Choroid plexus epithelial cell (primary cell): ENCODE data around the gene NTSR2.

Experiments
- DNase-seq: peaks from one replicate; pipeline ENCODE4 v3.0.0-alpha.2; 2010; ENCODE audit warnings: low read depth
- H3K4me3 ChIP-seq: 2 replicates; pipeline ENCODE4 v1.5.1; 2011; ENCODE audit warnings: low read depth, mild to moderate bottlenecking, control low read depth, low read length, moderate library complexity
- TF ChIP-seq, protein P1 (sequence below): conservative IDR thresholded peaks from 2 replicates; pipeline ENCODE4 v1.5.1; 2011; ENCODE audit warnings: low read depth, mild to moderate bottlenecking, control low read depth, inconsistent platforms, low read length, moderate library complexity

NTSR2 gene

DNA sequence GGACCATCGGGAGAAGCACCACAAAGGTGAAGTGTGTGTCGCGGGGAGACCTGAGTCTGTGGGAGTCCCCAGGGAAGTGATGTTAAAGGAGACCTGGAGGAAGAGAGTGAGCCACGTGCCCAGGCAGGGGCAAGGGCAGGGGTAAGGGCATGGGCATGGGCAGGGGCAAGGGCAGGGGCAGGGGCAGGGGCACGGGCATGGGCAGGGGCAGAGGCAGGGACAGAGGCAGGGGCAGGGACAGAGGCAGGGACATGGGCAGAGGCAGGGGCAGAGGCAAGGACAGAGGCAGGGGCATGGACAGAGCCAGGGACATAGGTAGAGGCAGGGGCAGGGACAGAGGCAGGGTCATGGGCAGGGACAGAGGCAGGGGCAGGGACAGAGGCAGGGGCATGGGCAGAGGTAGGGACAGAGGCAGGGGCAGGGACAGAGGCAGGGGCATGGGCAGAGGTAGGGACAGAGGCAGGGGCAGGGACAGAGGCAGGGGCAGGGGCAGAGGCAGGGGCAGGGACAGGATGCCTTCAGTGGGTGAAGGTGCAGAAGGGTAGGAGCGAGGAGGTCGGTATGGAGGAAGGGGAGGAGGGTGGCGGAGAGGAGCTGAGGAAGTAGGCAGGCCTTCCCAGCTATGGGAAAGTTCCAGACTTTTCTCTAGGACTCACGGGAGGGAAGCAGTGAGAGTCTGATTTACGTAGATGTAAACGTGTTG is 33.3 kb downstream of the NTSR2 start:
- no peak overlapping the region for H3K4me3 ChIP-seq
- TF ChIP-seq, protein P1, sequence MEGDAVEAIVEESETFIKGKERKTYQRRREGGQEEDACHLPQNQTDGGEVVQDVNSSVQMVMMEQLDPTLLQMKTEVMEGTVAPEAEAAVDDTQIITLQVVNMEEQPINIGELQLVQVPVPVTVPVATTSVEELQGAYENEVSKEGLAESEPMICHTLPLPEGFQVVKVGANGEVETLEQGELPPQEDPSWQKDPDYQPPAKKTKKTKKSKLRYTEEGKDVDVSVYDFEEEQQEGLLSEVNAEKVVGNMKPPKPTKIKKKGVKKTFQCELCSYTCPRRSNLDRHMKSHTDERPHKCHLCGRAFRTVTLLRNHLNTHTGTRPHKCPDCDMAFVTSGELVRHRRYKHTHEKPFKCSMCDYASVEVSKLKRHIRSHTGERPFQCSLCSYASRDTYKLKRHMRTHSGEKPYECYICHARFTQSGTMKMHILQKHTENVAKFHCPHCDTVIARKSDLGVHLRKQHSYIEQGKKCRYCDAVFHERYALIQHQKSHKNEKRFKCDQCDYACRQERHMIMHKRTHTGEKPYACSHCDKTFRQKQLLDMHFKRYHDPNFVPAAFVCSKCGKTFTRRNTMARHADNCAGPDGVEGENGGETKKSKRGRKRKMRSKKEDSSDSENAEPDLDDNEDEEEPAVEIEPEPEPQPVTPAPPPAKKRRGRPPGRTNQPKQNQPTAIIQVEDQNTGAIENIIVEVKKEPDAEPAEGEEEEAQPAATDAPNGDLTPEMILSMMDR: no peak
- no peak for DNase-seq

DNA sequence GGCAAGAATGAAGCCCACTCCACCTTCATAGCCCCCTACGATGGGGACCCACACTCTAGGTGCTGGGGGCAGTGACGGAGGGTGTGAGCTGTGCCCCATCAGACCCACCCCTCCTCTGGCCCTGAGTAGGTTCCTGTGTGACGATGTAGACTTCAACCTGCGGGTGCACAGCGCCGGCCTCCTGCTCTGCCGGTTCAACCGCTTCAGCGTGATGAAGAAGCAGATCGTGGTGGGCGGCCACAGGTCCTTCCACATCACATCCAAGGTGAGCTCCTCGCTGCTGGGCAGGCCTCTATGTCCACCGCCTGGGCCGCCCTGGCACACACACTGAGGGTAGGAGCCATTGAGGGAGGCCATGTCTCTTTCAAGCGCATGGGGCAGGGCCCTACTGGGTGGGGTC is 34.9 kb downstream of the NTSR2 start:
- no peak overlapping the region for H3K4me3 ChIP-seq
- TF ChIP-seq, protein P1: no peak
- DNase-seq: no peak

DNA sequence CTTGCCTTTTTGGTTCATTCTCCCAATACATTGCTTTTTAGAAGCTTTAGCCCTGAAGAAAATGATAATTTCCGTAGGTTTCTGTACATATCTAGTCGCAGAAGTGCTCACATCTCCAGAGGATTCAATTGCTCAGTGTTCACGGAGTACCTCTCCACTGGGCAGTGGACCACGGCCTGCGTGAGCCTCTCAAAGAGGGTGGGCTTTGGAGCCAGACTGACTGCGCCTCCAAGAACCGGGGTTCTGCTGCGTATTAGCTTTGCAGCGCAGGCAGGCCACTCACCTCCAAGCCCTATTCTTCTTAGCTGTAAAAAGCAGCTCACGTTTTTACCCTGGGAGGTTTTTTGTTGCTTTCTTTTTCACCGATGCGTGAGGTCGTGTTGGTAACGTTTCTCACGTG is 35.4 kb downstream of the NTSR2 start:
- TF ChIP-seq, protein P1: no peak
- no peak overlapping the region for H3K4me3 ChIP-seq
- DNase-seq: no peak

DNA sequence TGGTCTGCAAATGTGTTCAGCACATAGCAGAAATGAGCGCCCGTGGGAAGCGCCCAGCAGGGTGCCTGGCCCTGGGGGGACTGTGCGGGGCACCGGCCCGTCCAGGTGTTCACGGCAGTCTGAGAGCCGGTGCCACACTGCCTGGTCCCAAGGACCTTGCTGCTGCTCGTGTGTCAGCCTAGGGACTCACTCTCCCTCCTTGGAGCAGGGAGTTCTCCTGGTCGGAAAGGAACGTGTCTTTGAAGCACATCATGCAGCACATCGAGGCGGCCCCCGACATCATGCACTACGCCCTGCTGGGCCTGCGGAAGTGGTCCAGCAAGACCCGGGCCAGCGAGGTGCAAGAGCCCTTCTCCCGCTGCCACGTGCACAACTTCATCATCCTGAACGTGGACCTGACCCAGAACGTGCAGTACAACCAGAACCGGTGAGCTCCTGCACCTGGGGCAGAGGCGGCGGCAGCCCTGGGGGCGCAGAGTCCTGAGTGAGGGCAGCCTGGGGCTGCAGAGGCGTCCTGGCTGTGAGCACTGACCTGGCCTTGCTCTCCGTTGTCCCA is 36.0 kb downstream of the NTSR2 start:
- TF ChIP-seq, protein P1: no peak
- no peak for DNase-seq
- no peak overlapping the region for H3K4me3 ChIP-seq

DNA sequence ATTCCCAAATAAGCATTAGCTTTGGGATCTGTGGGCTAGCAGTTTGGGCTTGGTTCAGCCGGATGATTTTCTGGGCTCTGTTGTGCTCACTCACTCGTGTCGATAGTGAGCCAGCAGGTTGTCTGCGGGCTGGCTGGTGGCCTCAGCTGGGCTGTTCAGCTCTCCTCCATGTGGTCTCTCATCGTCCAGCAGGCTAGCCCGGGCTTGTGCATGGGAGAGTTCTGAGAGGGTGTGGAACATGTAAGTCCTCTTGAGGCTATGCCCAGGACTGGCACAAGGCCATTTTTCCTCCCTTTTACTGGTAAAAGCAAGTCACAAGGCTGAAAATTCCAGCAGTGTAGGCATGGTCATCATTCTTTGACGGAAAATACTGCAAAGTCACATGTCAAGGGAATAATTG is 38.5 kb downstream of the NTSR2 start:
- TF ChIP-seq, protein P1: no peak
- no peak overlapping the region for H3K4me3 ChIP-seq
- no peak for DNase-seq

DNA sequence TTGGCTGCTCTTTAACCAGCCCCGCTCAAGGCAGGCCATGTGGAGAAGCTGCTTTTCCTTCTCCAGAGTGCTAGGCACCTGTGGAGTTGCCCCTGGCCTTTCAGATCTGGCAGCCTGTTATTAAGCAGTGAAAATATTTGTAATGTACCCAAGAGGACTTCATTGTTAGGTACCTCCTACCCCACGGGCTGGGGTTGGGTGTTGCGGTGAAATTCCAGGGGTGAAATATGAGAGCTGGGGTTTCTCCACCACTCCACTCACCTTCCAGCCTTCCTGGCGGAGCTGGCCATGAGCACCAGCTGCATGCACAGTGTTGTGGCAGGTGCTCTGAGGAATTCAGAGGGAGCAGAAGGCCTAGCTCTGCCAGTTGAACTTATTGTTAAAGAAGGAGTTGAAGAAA is 39.1 kb downstream of the NTSR2 start:
- H3K4me3 ChIP-seq: no peak overlapping the region
- DNase-seq: no peak
- TF ChIP-seq, protein P1: no peak

DNA sequence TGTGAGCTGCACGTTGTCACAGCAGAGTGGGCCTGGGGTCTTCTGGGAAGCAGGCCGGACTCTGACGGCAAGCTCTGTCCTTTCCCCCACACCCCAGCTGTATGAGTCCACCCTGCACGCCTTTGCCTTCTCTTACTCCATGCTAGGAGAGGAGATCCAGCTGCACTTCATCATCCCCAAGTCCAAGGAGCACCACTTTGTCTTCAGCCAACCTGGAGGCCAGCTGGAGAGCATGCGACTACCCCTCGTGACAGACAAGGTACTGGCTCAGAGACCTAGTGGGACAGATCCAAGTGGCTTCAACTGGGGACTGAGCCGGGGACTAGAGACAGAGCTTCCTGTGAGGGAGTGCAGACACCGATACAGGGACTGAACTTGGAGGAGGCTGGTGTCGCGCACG is 40.1 kb downstream of the NTSR2 start:
- DNase-seq: no peak
- TF ChIP-seq, protein P1: no peak

More for the DNA sequence above, 40.1 kb downstream of the NTSR2 start:
- no peak overlapping the region for H3K4me3 ChIP-seq
